HEK293T (cell line): ENCODE data around the gene ATG2A.

ENCODE experiments used
- CTCF ChIA-PET: fragments of 350-600 bp; formaldehyde crosslinking; extraction: SDS; loops from one replicate; lab custom pipeline; 2021; ENCODE audit warnings: antibody characterized with exemption, inconsistent platforms; lab: Yijun Ruan, JAX
- POLR2A ChIA-PET: fragments of 350-600 bp; formaldehyde crosslinking; extraction: SDS; loops from one replicate; lab custom pipeline; 2020; ENCODE audit warnings: antibody characterized with exemption, inconsistent platforms; lab: Yijun Ruan, JAX
- DNase-seq: peaks from one replicate; pipeline ENCODE4 v3.0.0; 2012; ENCODE audit warnings: mixed read lengths; ENCODE audit errors: extremely low spot score
- ARNT ChIP-seq: fragments of 450-650 bp; IDR thresholded peaks from 2 replicates; pipeline ENCODE4 v1.6.1; 2017; ENCODE audit warnings: mild to moderate bottlenecking
- BHLHE40 ChIP-seq: fragments of 450-650 bp; IDR thresholded peaks from 2 replicates; pipeline ENCODE4 v1.6.1; 2016; ENCODE audit warnings: mild to moderate bottlenecking, moderate library complexity, borderline replicate concordance
- CTBP1 ChIP-seq: fragments of 450-650 bp; IDR thresholded peaks from 2 replicates; pipeline ENCODE4 v1.6.1; 2016; ENCODE audit warnings: borderline replicate concordance
- ELF4 ChIP-seq: fragments of 450-650 bp; IDR thresholded peaks from 2 replicates; pipeline ENCODE4 v1.6.1; 2017; ENCODE audit warnings: antibody characterized with exemption
- FOXA1 ChIP-seq: fragments of 450-650 bp; IDR thresholded peaks from 2 replicates; pipeline ENCODE4 v1.6.1; 2016; ENCODE audit warnings: mild to moderate bottlenecking
- FOXK2 ChIP-seq: fragments of 450-650 bp; IDR thresholded peaks from 2 replicates; pipeline ENCODE4 v1.6.1; 2016; ENCODE audit warnings: mild to moderate bottlenecking
- FOXM1 ChIP-seq: fragments of 450-650 bp; IDR thresholded peaks from 2 replicates; pipeline ENCODE4 v1.6.1; 2017; ENCODE audit warnings: mild to moderate bottlenecking, borderline replicate concordance
- HDGF ChIP-seq: fragments of 450-650 bp; IDR thresholded peaks from 2 replicates; pipeline ENCODE4 v1.6.1; 2017; ENCODE audit warnings: antibody characterized with exemption, borderline replicate concordance
- L3MBTL2 ChIP-seq: fragments of 450-650 bp; conservative IDR thresholded peaks from 2 replicates; pipeline ENCODE4 v1.6.1; 2016; ENCODE audit warnings: mild to moderate bottlenecking
- LEF1 ChIP-seq: fragments of 450-650 bp; IDR thresholded peaks from 2 replicates; pipeline ENCODE4 v1.6.1; 2017; ENCODE audit warnings: mild to moderate bottlenecking, borderline replicate concordance
- NFRKB ChIP-seq: fragments of 450-650 bp; IDR thresholded peaks from 2 replicates; pipeline ENCODE4 v1.6.1; 2016; ENCODE audit warnings: mild to moderate bottlenecking, moderate library complexity
- SP1 ChIP-seq: fragments of 450-650 bp; IDR thresholded peaks from 2 replicates; pipeline ENCODE4 v1.6.1; 2017
- SUZ12 ChIP-seq: fragments of 450-650 bp; IDR thresholded peaks from 2 replicates; pipeline ENCODE4 v1.6.1; 2016; ENCODE audit warnings: mild to moderate bottlenecking
- TARDBP ChIP-seq: fragments of 450-650 bp; IDR thresholded peaks from 2 replicates; pipeline ENCODE4 v1.6.1; 2016
- ZNF384 ChIP-seq: fragments of 450-650 bp; IDR thresholded peaks from 2 replicates; pipeline ENCODE4 v1.6.1; 2016
- TF ChIP-seq, protein P1 (sequence below): fragments of 450-650 bp; IDR thresholded peaks from 2 replicates; pipeline ENCODE4 v1.6.1; 2016

ATG2A gene

DNA sequence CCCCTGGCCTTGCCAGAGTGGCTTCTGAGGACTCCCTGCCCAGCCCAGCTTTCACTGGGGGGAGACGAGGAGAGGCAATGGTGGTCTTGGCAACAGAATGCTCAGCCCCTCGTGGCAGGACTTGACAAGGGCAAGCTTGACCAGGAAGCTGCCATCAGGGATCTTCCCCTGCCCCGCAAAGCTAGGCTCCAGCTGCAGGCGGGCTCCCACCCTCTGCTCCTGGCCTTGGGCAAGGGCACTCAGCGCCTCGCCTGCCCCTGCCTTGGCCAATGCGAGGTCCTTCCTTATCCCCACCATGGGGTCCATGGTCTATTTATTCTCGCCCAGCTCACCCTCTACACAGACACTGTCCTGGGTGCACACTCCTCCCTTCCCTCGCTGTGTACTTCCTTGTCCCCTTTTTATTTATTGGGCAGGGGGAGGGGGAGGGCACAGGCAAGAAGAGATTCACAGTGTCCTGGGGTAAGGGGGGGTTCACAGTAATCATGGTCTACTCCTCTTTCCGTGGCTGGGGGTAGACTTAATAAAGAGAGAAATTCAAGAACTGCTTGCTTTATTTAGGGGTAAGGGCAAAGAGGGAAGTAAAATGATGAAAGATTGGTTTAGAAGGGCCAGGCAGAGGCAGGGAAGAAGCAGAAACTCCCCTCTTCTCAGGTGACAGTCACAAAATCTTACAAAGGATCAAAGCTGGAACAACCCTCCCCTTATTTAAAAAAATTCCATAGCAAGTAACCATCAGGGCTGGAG lies 17.1 kb upstream of the ATG2A start:
- no peak for DNase-seq
- CTCF ChIA-PET: no interaction called here
- TF ChIP-seq FOXK2: no peak
- no peak for TF ChIP-seq FOXA1
- TF ChIP-seq CTBP1: no peak
- no peak for TF ChIP-seq HDGF
- no peak for TF ChIP-seq ELF4
- no peak for TF ChIP-seq LEF1
- TF ChIP-seq ZNF384: no peak
- TF ChIP-seq NFRKB: no peak
- TF ChIP-seq SUZ12: no peak
- TF ChIP-seq, protein P1, sequence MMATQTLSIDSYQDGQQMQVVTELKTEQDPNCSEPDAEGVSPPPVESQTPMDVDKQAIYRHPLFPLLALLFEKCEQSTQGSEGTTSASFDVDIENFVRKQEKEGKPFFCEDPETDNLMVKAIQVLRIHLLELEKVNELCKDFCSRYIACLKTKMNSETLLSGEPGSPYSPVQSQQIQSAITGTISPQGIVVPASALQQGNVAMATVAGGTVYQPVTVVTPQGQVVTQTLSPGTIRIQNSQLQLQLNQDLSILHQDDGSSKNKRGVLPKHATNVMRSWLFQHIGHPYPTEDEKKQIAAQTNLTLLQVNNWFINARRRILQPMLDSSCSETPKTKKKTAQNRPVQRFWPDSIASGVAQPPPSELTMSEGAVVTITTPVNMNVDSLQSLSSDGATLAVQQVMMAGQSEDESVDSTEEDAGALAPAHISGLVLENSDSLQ: no peak
- TF ChIP-seq BHLHE40: no peak
- no peak for TF ChIP-seq ARNT
- no peak for TF ChIP-seq TARDBP
- TF ChIP-seq L3MBTL2: no peak
- POLR2A ChIA-PET: interaction anchor here (1.2 to 2.2 kb wide), 3 partner anchors 9 to 38 kb away, joined by 3 to 9 read pairs (median 3); partner anchors contain the start of genes MAJIN and PPP2R5B

DNA sequence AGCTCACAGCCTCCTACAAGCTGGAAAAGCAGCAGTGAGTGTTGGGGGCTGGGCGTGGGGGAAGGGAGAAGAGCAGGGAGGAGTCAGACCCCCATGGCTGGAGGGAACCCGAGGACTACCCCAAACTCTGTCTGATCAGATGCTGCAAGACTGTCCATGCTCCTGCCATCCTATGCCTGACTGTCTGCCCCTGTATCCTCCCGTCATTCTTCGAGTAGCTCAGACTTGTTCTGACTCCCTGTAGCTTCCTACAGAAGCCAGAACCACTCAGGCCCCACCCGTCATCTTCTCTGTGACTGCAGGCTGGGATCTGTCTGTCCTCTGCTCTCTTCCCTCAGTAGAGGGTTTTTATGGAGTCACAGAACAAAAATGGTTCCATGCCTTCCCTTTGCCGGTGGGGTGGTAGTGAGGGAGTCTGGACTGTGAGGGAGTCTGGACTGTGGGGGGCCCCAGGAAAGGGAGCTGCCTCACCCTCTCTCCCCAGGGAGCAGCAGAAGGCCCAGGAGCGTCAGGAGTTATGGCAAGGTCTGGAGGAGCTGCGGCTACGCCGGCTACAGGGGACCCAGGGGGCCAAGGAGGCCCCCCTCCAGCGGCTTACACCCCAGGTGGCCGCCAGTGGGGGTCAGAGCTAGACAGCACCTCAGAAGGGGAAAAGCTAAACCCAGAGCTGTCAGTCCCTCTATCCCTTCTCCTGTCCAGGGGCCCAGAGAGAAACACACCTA lies 16.4 kb upstream of the ATG2A start:
- DNase-seq: no peak
- ChIA-PET POLR2A (interaction anchor here (1.2 kb wide), 1 partner anchor 39 kb away, joined by 3 read pairs; the partner anchor contains the start of gene MAJIN), CTCF (no interaction called here)
- TF ChIP-seq CTBP1 (no peak), ELF4 (no peak), HDGF (no peak), BHLHE40 (no peak), FOXK2 (no peak), NFRKB (no peak), FOXM1 (no peak)

DNA sequence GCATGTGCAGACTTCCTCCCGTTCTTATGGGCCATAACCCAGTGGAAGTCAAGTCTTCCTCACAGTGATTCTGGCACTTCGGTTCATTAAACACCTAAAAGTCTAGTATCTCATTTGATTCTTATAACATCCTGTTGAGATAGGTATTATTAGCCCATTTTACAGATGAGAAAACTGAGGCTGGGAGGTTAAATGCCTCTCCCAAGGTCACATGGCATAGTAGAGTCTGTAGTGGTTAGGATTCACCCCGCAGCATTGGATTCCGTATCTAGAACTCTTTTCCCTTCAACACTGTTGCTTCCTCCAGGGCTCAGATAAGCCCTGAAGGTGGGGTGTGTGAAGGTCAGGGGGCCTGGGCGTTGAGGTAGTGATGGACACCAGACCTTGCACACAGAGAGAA lies 15.3 kb upstream of the ATG2A start:
- no peak for TF ChIP-seq ZNF384
- no peak for TF ChIP-seq BHLHE40
- TF ChIP-seq TARDBP: no peak
- no peak for TF ChIP-seq NFRKB
- no peak for TF ChIP-seq SUZ12
- no peak for TF ChIP-seq SP1
- POLR2A ChIA-PET: no interaction called here
- CTCF ChIA-PET: no interaction called here
- DNase-seq: no peak

DNA sequence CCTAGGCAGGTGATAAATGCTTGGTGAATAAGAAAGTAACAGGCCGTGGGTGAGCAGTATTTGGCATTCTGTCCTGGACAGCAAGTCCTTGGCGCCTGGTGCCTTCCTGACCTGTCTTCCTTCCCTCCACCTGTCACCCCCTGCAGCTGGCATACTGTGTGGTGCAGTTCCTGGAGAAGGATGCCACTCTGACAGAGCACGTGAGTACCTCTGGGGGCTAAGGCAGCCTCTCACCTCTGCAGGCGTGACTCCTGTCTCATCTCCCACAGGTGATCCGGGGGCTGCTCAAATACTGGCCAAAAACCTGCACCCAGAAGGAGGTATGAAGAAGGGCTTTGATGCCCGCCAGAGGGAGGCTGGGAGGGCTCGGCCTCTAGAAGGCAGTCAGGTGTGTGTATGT lies 14.3 kb upstream of the ATG2A start:
- CTCF ChIA-PET: no interaction called here
- no peak for DNase-seq
- TF ChIP-seq FOXK2: no peak
- TF ChIP-seq ELF4: no peak
- TF ChIP-seq LEF1: no peak
- no peak for TF ChIP-seq NFRKB
- no peak for TF ChIP-seq SP1
- TF ChIP-seq, protein P1: no peak
- no peak for TF ChIP-seq ARNT
- TF ChIP-seq FOXA1: no peak
- TF ChIP-seq CTBP1: no peak
- TF ChIP-seq FOXM1: no peak
- no peak for TF ChIP-seq TARDBP
- TF ChIP-seq BHLHE40: no peak
- no peak for TF ChIP-seq L3MBTL2
- no peak for TF ChIP-seq HDGF
- TF ChIP-seq ZNF384: no peak
- TF ChIP-seq SUZ12: no peak
- POLR2A ChIA-PET: no interaction called here

DNA sequence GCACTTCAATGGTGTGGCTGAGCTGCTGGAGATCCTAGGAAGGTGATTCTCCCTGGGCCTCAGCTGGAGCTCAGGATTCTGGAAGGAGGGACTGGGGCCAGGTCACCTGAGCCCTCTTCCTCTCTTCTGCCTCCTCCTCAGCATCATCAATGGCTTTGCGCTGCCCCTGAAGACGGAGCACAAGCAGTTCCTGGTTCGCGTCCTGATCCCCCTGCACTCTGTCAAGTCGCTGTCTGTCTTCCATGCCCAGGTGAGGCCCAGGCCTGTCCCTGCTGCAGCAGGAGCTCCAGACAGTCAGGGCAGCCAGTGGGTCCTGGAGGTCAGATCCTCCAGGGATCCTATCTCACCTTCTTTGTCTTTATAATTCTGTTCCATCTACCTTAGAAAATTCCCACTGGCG lies 13.3 kb upstream of the ATG2A start:
- no peak for DNase-seq
- ChIA-PET CTCF (interaction anchor here (0.6 kb wide), 1 partner anchor 1024 kb away, joined by 3 read pairs; no protein-coding TSS in a partner anchor), POLR2A (interaction anchor here (0.6 kb wide), 1 partner anchor 8 kb away, joined by 3 read pairs; no protein-coding TSS in a partner anchor)
- no peak for TF ChIP-seq LEF1
- no peak for TF ChIP-seq ARNT
- TF ChIP-seq ELF4: no peak
- no peak for TF ChIP-seq FOXK2
- no peak for TF ChIP-seq TARDBP
- TF ChIP-seq, protein P1: no peak
- TF ChIP-seq FOXM1: no peak
- TF ChIP-seq FOXA1: no peak
- no peak for TF ChIP-seq SUZ12
- TF ChIP-seq L3MBTL2: no peak
- TF ChIP-seq ZNF384: no peak
- no peak for TF ChIP-seq CTBP1
- TF ChIP-seq SP1: no peak
- TF ChIP-seq HDGF: no peak
- no peak for TF ChIP-seq BHLHE40

DNA sequence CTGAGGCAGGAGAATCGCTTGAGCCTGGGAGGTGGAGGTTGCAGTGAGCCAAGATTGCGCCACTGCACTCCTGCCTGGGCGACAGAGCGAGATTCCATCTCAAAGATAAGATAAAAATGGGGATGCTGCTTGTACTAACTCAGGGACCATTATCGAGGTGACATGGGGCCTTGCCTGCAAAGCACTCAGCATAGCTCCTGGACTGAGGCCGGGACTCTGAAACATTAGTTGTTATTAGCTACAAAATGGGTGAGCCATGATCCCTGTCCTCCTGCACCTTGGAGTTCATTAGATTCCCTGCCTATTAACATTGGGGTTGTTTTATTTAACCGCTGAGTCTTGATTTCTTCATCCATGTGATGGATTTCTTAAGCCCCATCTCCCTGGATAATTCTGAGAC lies 12.6 kb upstream of the ATG2A start:
- ChIA-PET POLR2A (no interaction called here), CTCF (no interaction called here)
- DNase-seq: no peak
- TF ChIP-seq SP1 (no peak), CTBP1 (no peak), TARDBP (no peak), FOXM1 (no peak), ARNT (no peak), SUZ12 (no peak), FOXA1 (no peak), ELF4 (no peak)
